Ureter (tissue), 1 donor: ENCODE measurements around the gene COA1. TPM values are rescaled to one million over a fixed set of nuclear protein-coding genes. Genes with fewer than 3 reads are reported as not detected.
"Not testable (repeated sequence)": the region's sequence is repeated elsewhere in the genome, so short reads cannot be mapped to it uniquely, and the experiment has no call there.

Source experiments
- DNase-seq: peaks from one replicate; pipeline ENCODE4 v3.0.0-alpha.2; 2020; ENCODE audit warnings: low spot score
- total RNA-seq: library from RNA; stranded (reverse); gene quantifications from one replicate; pipeline ENCODE4 v1.2.4, GENCODE V29; 2023
- donor health status: DM: yes; HTN: yes; CAD: no.

Gene COA1
- total RNA-seq: 76.2 TPM

- peak; percentile 86 for DNase-seq
Measured at GRCh38 chr7:43729214-43729923, at the start of gene COA1. Gene COA1 (minus strand): TSS chr7:43729523. CDS start chr7:43648614, 80,909 bp downstream.

- not testable (repeated sequence) for DNase-seq
Measured at GRCh38 chr7:43778293-43779044, 49.1 kb upstream of the COA1 start.

- not testable (repeated sequence) for DNase-seq
Measured at GRCh38 chr7:43775255-43775654, 45.9 kb upstream of the COA1 start.

- DNase-seq: not testable (repeated sequence)
Measured at GRCh38 chr7:43773268-43773667, 43.9 kb upstream of the COA1 start.

- DNase-seq: no peak
Measured at GRCh38 chr7:43771573-43771972, 42.2 kb upstream of the COA1 start.

- DNase-seq: no peak
Measured at GRCh38 chr7:43771128-43771527, 41.8 kb upstream of the COA1 start.

- DNase-seq: peak; percentile 13
Measured at GRCh38 chr7:43769791-43770465, 40.6 kb upstream of the COA1 start.

GRCh38 chr7:43769281-43769680, 40.0 kb upstream of the COA1 start:
- DNase-seq: no peak

- DNase-seq: no peak
Measured at GRCh38 chr7:43768887-43769272, 39.6 kb upstream of the COA1 start.

- peak; percentile 30 for DNase-seq
Measured at GRCh38 chr7:43768201-43768886, 39.0 kb upstream of the COA1 start.

GRCh38 chr7:43767311-43767710, 38.0 kb upstream of the COA1 start:
- DNase-seq: no peak

GRCh38 chr7:43766564-43766963, 37.2 kb upstream of the COA1 start:
- no peak for DNase-seq

- DNase-seq: no peak
Measured at GRCh38 chr7:43764807-43765491, 35.6 kb upstream of the COA1 start.

GRCh38 chr7:43764039-43764761, 34.9 kb upstream of the COA1 start:
- peak; percentile 56 for DNase-seq

- DNase-seq: no peak
Measured at GRCh38 chr7:43763183-43763582, 33.9 kb upstream of the COA1 start.

- no peak for DNase-seq
Measured at GRCh38 chr7:43761938-43762692, 32.8 kb upstream of the COA1 start.

- DNase-seq: no peak
Measured at GRCh38 chr7:43761382-43761781, 32.1 kb upstream of the COA1 start.

- DNase-seq: no peak
Measured at GRCh38 chr7:43760861-43761260, 31.5 kb upstream of the COA1 start.

- DNase-seq: no peak
Measured at GRCh38 chr7:43758822-43759683, 29.7 kb upstream of the COA1 start.
